Left kidney (tissue), 8 donors: ENCODE data around the gene ZKSCAN2. TPM values are rescaled to one million over a fixed set of nuclear protein-coding genes. Genes with fewer than 3 reads are reported as not detected.

ENCODE experiments used
- DNase-seq: peaks from one replicate; pipeline ENCODE4 v3.0.0-alpha.2; 2013
- long read RNA-seq, 8 donors: transcript quantifications; one replicate each; lab custom pipeline, GENCODE V29; 2026
- polyA plus RNA-seq: library from polyadenylated mRNA; unstranded; fragments of 120-200 nt; gene quantifications from one replicate; pipeline ENCODE4 v1.2.1, GENCODE V29; 2013; ENCODE audit not compliant: insufficient read length

ZKSCAN2 gene
- 14.6 TPM for polyA plus RNA-seq
- long read RNA-seq, donor 1, full-length matches to known transcripts = 4 of 27 reads
- long read RNA-seq, donor 1, partial matches to known transcripts = 23 of 27 reads
- long read RNA-seq, donor 1, other reads (novel, unspliced or antisense) = 0 of 27 reads
- long read RNA-seq, donor 2, full-length matches to known transcripts = 2 of 2 reads
- long read RNA-seq, donor 2, partial matches to known transcripts = 0 of 2 reads
- long read RNA-seq, donor 2, other reads (novel, unspliced or antisense) = 0 of 2 reads
- long read RNA-seq, donor 3, full-length matches to known transcripts = 3 of 3 reads
- long read RNA-seq, donor 3, partial matches to known transcripts = 0 of 3 reads
- long read RNA-seq, donor 3, other reads (novel, unspliced or antisense) = 0 of 3 reads
- long read RNA-seq, donor 4 = 0 reads
- long read RNA-seq, donor 5, full-length matches to known transcripts = 4 of 4 reads
- long read RNA-seq, donor 5, partial matches to known transcripts = 0 of 4 reads
- long read RNA-seq, donor 5, other reads (novel, unspliced or antisense) = 0 of 4 reads
- long read RNA-seq, donor 6, full-length matches to known transcripts = 4 of 4 reads
- long read RNA-seq, donor 6, partial matches to known transcripts = 0 of 4 reads
- long read RNA-seq, donor 6, other reads (novel, unspliced or antisense) = 0 of 4 reads
- long read RNA-seq, donor 7, full-length matches to known transcripts = 4 of 4 reads
- long read RNA-seq, donor 7, partial matches to known transcripts = 0 of 4 reads
- long read RNA-seq, donor 7, other reads (novel, unspliced or antisense) = 0 of 4 reads
- long read RNA-seq, donor 8, full-length matches to known transcripts = 1 of 1 reads
- long read RNA-seq, donor 8, partial matches to known transcripts = 0 of 1 reads
- long read RNA-seq, donor 8, other reads (novel, unspliced or antisense) = 0 of 1 reads

DNA sequence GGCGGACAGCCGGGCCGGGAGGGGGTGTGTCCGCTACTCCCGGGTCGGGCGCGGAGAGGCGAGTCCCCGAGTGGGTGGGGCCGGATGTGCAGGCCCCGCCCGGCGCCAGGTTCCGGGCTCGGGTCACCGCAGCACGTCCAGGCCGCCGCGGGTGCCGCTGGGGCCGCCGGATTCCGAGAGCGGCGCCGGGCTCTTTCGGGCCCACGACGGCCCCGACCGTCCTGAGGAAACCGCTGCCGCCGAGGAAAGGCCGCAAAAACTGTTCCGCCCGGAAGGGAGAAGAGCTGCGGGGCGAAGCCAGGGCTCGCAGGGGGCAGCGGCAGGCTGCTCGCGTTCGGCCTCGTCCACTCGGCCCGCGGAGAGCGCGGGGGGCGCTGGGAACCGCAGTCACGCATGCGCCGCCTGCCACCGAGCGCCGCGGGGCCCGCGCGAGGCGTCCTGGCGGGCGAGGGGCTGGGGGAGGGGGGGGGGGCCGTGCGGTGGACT, at the start of gene ZKSCAN2:
TSS of gene ZKSCAN2 (minus strand) at position 376 of the 486 bp plus-strand sequence. CDS start 718 bp downstream, outside the sequence.
- peak; percentile 83 for DNase-seq

DNA sequence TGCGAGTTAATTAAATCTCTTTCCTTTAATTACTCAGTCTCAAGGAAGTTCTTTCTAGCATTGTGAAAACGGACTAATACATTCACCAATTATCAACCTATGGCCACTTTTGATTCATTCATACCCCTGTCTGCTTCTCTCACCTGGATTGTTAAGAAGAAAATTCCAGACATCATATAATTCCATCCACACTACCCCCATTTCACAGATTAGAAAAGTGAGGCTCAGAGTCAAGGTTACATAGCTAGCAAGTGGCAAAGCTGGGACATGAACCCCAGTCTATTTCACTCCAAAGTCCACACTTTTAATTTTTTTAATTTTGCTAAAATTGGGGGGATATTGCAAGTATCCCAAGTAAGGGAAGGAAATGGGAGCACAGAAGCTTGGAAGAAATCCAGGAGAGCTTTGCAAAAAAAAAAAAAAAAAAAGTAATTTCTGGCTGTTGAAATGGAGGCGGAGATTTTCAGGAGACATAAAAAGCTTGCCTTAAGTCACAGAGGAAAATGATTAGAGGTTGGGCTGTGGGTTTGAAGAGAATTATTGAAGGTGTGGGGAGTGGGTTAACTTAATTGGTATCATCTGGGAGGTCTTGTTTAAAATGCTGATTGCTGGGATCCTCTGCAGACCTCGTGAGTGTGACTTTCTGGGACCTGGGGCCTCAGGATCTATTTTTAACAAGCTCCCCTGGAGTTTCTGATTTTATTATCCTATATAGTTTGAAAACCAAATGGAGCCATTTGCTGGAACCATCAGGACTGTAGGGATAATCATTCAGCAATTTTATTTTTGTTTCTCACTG, 42.3 kb upstream of the ZKSCAN2 start:
- DNase-seq = no peak

DNA sequence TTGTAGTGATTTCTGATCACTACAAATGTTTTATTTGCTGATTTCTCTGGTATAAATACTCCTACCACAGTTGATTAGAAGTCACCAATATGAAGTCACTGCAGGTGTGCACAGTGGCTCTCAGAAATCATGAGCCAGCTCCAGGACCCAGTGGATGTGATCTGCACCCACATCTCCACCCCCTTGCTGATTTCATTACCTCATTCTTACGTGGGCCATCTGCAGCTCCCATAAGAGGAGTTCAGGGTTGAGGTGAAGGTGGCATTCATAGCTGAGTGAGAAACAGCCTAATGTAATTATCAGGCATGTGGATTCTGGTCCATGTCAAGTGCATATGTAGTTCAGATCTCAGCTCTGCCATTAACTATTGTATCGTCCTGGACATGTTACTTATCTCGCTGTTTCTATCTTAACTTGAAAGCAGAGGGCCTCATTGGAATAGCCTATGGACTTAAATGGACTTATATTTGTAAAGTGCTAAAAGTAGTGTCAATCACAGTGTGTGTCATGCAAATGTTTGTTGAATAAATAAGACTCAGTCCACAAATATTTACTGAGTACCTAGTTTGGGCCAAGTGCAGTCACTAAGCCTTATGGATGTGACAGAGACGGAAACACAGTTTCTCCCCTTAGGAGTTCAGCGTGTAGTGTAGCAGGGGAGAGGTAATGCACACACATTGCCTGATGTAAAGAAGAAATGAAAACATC, 40.7 kb upstream of the ZKSCAN2 start:
- no peak for DNase-seq

- DNase-seq = no peak
Measured at GRCh38 chr16:25297151-25297787, 39.6 kb upstream of the ZKSCAN2 start.

- no peak for DNase-seq
Measured at GRCh38 chr16:25291580-25291979, 33.9 kb upstream of the ZKSCAN2 start.

DNA sequence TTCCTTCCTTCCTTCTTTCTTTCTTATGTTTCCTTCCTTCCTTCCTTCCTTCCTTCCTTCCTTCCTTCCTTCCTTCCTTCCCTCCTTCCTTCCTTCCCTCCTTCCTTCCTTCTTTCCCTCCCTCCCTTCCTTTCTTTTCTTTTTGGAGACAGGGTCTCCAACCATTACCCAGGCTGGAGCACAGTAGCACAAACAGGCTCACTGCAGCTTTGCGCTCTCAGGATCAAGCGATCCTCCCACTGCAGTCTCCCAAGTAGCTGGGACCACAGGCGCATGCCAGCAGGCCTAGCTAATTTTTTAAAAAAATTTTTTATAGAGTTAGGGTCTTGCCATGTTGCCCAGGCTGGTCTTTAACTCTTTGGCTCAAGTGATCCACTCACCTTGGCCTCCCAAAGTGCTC, 31.8 kb upstream of the ZKSCAN2 start:
- no peak for DNase-seq

DNA sequence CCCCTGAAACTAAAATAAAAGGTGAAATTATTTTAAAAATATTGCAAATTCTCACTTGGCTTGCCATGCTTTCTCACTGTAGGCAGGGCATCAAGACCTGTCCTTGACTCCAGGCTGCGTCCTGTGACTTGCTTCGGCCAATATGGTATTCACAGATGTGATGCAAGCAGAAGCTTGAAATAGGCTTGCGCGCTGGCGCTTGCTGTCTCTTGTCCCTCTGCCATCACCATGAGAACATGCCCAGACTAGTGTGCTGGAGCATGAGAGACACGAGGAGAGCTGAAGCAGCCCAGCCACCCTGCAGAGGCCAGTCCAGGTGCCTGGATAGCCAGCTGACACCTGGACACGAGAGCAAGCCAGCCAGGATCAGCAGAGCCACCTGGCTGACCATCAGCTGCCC, 21.8 kb upstream of the ZKSCAN2 start:
- no peak for DNase-seq

GRCh38 chr16:25271421-25271820, 13.8 kb upstream of the ZKSCAN2 start:
- no peak for DNase-seq

DNA sequence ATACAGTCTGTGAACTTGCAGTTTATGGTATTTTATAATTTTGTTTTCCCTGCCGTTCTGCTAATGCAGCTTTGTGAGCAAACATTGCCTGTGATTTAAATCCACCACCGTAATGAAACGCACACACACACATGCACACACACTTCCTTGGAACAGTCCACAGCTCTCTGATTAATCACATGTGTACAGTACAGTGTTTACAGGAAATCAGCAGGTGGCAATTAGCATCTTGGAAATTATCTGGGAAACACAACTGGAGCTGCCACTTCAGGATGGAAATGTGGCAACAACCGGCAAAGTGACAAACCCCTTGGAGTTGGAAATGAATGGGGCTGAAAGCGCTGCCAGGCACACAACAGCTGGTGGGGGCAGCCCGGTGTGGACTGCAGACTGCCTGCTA, 12.9 kb upstream of the ZKSCAN2 start:
- DNase-seq = no peak

DNA sequence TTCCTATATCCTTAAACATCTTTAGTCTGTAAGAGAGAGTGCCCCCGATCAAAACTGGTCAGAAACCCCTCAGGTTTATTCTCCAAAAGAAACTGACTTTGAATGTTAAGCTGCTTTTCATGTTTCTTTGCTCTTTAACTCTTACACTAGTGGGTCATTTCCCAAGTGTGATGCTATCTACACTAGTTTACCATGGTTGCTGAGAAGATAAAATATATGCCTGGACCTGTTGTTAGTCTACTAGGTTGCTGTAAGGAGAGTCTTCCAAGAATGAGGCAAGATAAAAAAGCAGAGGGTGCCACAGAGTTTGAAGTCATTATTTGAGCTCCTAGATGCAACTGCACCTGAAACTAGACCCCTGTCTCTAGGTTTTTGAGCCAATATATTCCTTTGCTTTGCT, 12.2 kb upstream of the ZKSCAN2 start:
- DNase-seq = no peak

DNA sequence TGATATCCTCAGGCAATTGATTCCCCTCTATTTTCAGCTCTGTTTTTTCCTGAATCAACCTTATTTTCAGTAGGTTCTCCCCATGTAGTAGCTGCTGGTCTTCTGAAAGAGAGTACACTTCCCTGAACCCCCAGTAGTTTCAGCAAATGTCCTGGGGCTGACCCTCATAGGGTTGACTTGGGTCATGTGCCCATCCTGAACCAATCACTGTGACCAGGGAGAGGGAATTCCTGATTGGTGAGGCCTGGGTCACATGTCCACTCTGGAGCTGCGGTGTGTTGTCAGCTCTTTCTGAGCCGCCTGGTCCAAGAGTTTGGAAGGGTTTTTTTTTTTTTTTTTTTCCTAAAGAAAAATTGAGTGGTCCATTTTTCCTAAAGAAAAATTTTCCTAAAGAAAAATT, 8.3 kb upstream of the ZKSCAN2 start:
- DNase-seq = no peak

DNA sequence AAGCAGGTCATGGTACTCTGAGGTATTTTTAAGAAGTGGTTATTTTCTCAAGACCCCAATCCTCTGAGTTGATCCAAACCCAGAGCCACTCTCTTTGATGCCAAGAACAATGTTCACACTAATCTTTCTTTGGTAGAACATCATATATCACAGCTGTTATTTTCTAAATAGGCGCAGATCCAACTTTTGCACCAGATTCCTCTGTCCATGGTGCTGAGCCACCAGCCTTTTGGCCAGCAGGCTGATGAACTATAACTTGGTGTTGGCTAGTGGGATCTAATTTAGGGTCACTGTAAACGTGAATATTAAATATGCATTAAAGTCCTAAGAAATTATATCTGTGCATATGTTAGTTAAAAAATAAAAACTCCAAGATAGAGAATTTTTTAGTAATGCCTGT, 7.0 kb upstream of the ZKSCAN2 start:
- peak; percentile 18 for DNase-seq

DNA sequence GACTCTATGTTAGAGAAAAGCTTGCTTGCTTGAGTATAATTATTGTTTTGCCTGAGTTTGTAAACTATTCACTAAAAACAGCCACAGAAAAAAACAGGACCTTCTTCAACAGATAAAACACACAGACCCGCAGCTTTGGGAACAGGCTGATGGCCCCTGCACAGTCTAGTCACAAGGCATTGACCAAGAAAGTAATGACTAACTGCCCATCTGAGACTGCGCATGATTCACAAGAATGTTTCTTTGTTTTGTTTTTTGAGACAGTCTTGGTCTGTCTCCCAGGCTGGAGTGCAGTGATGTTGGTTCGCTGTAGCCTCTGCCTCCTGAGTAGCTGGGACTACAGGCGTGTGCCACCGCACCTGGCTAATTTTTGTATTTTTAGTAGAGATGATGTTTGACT, 2.8 kb upstream of the ZKSCAN2 start:
- no peak for DNase-seq

GRCh38 chr16:25258861-25259179, 1.2 kb upstream of the ZKSCAN2 start:
- no peak for DNase-seq

DNA sequence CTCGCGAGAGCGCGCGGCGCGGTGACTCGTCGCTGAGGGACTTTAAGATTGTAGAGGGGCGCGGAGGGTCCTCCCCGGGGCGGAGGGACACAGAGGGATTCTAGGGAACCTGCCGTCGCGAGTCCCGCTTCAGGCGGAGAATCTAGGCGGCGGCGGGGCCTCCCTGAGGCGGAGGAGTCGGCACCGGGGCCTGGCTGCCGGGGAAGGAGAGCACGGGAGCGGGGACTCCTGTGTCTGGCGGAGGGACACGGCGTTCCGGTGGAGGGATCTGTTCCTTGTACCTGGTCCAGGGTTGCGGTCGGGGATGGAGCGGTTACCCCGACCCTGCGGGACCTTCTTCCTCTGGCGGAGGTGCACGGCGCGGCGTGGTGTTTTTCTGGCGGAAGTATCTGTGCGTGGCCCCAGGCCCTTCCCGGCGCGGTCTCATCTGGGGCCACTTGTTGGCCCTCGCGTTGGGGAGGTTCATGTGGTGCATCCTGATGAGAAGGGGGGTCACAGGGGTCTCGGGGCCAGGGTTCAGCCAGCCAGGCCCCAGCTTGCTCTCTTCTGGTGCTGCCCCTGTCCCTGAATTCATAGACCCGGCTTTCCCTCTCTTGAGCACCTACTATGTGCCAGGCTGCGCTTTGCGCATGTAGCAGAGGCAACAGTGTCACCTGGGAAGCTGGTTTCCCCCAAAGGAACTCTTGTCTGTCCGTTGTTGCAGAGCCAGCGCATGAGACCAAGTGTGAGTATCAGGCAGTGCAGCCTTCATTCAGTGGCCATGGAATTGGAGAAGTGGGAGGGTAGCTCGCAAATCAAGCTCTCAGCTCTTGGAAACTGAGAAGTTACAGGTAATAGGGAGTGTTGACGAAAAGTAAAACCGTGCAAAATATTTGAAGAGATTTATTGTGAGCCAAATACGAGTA, 563 bp upstream of the ZKSCAN2 start:
- DNase-seq = peak; percentile 84

DNA sequence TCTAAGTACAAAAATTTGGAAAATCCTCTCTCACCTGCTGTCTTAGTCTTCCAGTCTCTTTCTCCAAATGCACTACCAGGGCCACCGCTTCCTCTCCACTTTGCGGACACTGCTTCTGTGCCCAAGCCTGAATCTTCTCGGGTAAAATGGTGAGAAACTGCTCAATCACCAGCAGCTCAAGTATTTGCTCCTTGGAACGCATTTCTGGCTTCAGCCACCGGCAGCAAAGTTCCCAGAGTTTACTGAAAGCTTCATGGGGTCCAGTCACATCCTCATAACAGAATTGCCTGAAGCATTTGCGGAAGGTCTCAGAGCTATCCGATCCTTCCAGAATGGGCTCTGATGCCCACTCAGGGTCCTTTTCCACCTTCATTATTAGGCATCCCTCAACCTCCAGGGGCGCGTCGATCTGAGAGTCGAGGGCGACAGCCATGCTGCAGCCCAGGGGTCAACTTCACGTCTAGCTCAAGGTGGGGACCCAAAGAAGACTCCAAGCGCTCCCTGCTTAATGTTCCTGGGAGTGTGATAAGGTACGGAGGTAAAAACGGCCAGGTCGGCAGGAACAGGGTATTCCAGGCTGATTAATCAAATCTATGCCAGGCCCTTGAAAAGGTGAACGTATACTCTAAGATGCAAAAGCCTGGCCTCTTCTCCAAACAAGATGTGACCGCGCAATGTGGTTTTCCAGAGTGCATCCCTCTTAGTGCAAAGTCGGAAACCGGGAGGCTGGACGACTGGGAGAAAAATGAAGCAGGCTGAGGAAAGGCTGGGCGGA, 763 bp downstream of the ZKSCAN2 start:
- DNase-seq = peak; percentile 18

- DNase-seq = no peak
Measured at GRCh38 chr16:25253322-25253721, 4.3 kb downstream of the ZKSCAN2 start.

GRCh38 chr16:25250467-25250866, 7.2 kb downstream of the ZKSCAN2 start:
- no peak for DNase-seq

DNA sequence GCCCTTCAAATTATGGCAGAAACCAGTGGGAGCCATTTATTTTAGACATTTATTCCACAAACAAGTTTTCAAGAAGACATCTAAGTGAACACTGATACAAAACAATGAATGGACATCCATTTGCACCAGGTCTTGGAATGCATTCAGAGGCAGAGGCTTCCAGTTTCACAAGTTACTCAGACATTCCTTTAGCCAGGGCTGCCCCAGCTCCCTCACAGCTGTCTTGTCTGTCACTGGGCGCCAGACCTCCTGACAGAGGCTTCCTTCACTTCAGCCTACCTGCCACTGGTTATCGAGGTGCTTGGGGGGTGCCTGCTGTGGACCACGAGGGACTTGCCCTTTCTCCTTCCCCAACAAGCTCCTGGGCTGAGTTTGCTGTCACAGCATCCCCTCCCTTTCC, 21.7 kb downstream of the ZKSCAN2 start:
- DNase-seq = no peak
